ENCODE results near the gene PUS3. TPM values are rescaled to one million over a fixed set of nuclear protein-coding genes. Genes with fewer than 3 reads are reported as not detected.

The PUS3 gene
- total RNA-seq, 1 experiment from 2014 or later: 18.6 TPM

- TF ChIP-seq PRDM15 (CRISPR knock-in tag; IDR thresholded peaks at IDR 0.05): no peak
- TF ChIP-seq ESRRA (CRISPR knock-in tag; IDR thresholded peaks at IDR 0.05; ENCODE audit: borderline replicate concordance): no peak
- no peak for TF ChIP-seq EMX1 (CRISPR knock-in tag; IDR thresholded peaks at IDR 0.05)
- no peak for TF ChIP-seq CDX4 (CRISPR knock-in tag; IDR thresholded peaks at IDR 0.05; ENCODE audit: borderline replicate concordance)
- no peak for TF ChIP-seq PREB (CRISPR knock-in tag; IDR thresholded peaks at IDR 0.05; ENCODE audit: borderline replicate concordance)
Measured at GRCh38 chr11:125931668-125932067, 28.7 kb upstream of the PUS3 start (continued).

GRCh38 chr11:125931116-125931515, 28.1 kb upstream of the PUS3 start:
- H3K9me3 Mint-ChIP-seq: no peaks in the 10 kb centered on the region
- no peak for ATAC-seq
- DNase-seq (ENCODE audit: low spot score): no peak
- ChIA-PET CTCF (interaction anchor here (0.8 to 3.1 kb wide), 2 partner anchors 11 to 259 kb away, joined by 3 to 18 read pairs; no protein-coding TSS in a partner anchor), POLR2A (no interaction called here)
- H3K4me3 Mint-ChIP-seq: no peak overlapping the region
- no peak for TF ChIP-seq JUN (CRISPR knock-in tag; IDR thresholded peaks at IDR 0.05)
- no peak overlapping the region for H3K27ac Mint-ChIP-seq
- no peaks in the 10 kb centered on the region for H3K27me3 Mint-ChIP-seq (ENCODE audit: low read depth)
- H3K36me3 Mint-ChIP-seq: no peaks in the 10 kb centered on the region
- peaks cover 25% of the 10 kb centered on the region for H3K4me1 Mint-ChIP-seq

- Mint-ChIP-seq H3K4me3 (no peak overlapping the region), H3K4me1 (peaks cover 30% of the 10 kb centered on the region), H3K27ac (no peak overlapping the region), H3K9me3 (no peaks in the 10 kb centered on the region), H3K36me3 (no peaks in the 10 kb centered on the region), H3K27me3 (ENCODE audit: low read depth) (no peaks in the 10 kb centered on the region)
- CTCF ChIA-PET: interaction anchor here (0.5 to 1.4 kb wide), 3 partner anchors 12 to 43 kb away, joined by 3 to 5 read pairs (median 3); no protein-coding TSS in a partner anchor
- ATAC-seq: no peak
- DNase-seq (ENCODE audit: low spot score): no peak
- POLR2A ChIA-PET: no interaction called here
- no peak for TF ChIP-seq ETV6 (CRISPR knock-in tag; IDR thresholded peaks at IDR 0.05)
- TF ChIP-seq STAT6 (CRISPR knock-in tag; conservative IDR thresholded peaks at IDR 0.05; ENCODE audit: low read depth): no peak
- no peak for TF ChIP-seq ZNF121 (CRISPR knock-in tag; IDR thresholded peaks at IDR 0.05)
- no peak for TF ChIP-seq MYBL2 (CRISPR knock-in tag; IDR thresholded peaks at IDR 0.05)
- no peak for TF ChIP-seq MAX (CRISPR knock-in tag; IDR thresholded peaks at IDR 0.05)
- TF ChIP-seq TCF7 (CRISPR knock-in tag; IDR thresholded peaks at IDR 0.05; ENCODE audit: low read depth): no peak
- no peak for TF ChIP-seq USF1 (CRISPR knock-in tag; IDR thresholded peaks at IDR 0.05)
- no peak for TF ChIP-seq JUN (CRISPR knock-in tag; IDR thresholded peaks at IDR 0.05)
- TF ChIP-seq JAZF1 (CRISPR knock-in tag; IDR thresholded peaks at IDR 0.05): no peak
- TF ChIP-seq EMX1 (CRISPR knock-in tag; IDR thresholded peaks at IDR 0.05): no peak
- no peak for TF ChIP-seq CREM (CRISPR knock-in tag; IDR thresholded peaks at IDR 0.05)
- TF ChIP-seq ELF4 (CRISPR knock-in tag; IDR thresholded peaks at IDR 0.05; ENCODE audit: low read depth): no peak
- no peak for TF ChIP-seq NFYB (CRISPR knock-in tag; conservative IDR thresholded peaks at IDR 0.05; ENCODE audit: low read depth)
- no peak for TF ChIP-seq FOXK1 (CRISPR knock-in tag; IDR thresholded peaks at IDR 0.05)
- no peak for TF ChIP-seq KAT7 (CRISPR knock-in tag; IDR thresholded peaks at IDR 0.05; ENCODE audit: borderline replicate concordance)
- no peak for TF ChIP-seq FOXJ3 (CRISPR knock-in tag; IDR thresholded peaks at IDR 0.05; ENCODE audit: borderline replicate concordance)
- TF ChIP-seq TEAD4 (CRISPR knock-in tag; IDR thresholded peaks at IDR 0.05): no peak
Measured at GRCh38 chr11:125930076-125930450, 27.1 kb upstream of the PUS3 start.
